ENCODE results near the gene OBSCN. TPM values are rescaled to one million over a fixed set of nuclear protein-coding genes. Genes with fewer than 3 reads are reported as not detected.

OBSCN gene
- total and polyA plus RNA-seq, 2 of the 4 experiments (the other 2 are of a cell fraction): 4.1 to 9.5 TPM

DNA sequence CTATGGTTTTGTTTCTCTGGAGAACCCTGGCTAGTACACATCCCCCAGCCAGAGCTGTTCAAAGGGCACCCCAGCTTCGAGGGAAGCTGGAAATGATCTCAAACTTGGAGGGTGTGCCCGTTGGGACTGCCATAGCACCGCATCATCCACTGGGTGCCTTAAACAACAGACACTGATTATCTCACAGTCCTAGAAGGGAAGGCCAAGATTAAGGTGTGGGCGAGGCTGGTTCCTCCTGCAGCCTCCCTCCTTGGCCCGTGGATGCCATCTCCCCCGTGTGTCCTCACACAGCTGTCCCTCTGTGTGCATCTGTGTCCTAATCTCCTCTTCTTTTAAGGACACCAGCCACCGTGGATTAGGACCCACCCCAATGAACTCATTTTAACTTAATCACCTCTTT, 46.5 kb upstream of the OBSCN start:
- no peak overlapping the region for H4K5ac ChIP-seq (ENCODE audit: low read depth, low read length)
- no peak overlapping the region for H2BK15ac ChIP-seq (ENCODE audit: low read depth, low read length)

More for the DNA sequence above, 46.5 kb upstream of the OBSCN start:
- dilution Hi-C loops (cut with HindIII; ENCODE audit: low sequenced_read_pairs, unreplicated experiment): no loop called here
- H2AK5ac ChIP-seq (ENCODE audit: low read depth, low read length): no peak overlapping the region
- H3K9me1 ChIP-seq (ENCODE audit: insufficient read depth, low read length): peaks cover 14% of the 10 kb centered on the region; the same call in 1 of the 2 replicates
- H3K14ac ChIP-seq (replicated peaks; ENCODE audit: low read depth, low read length): no peak overlapping the region
- peaks cover 0 to 16% of the 10 kb centered on the region in 2 experiments; a peak in 3 of 4 replicates for H3K79me1 ChIP-seq (ENCODE audit: low read depth in 1 of 2, low read length in 2 of 2)
- no peak overlapping the region for H2BK20ac ChIP-seq (ENCODE audit: low read depth, low read length)
- no peak overlapping the region for H2BK5ac ChIP-seq (ENCODE audit: low read depth, low read length, poor library complexity, severe bottlenecking)
- no peak overlapping the region for H3K4me2 ChIP-seq (ENCODE audit: low read depth, low read length)
- H2AK9ac ChIP-seq (replicated peaks; ENCODE audit: low read depth, low read length, poor library complexity): no peak overlapping the region
- peaks cover 9% of the 10 kb centered on the region for H3K4me1 ChIP-seq (ENCODE audit: control insufficient read depth, insufficient read depth, low read length)
- no peak overlapping the region for H2AFZ ChIP-seq (replicated peaks; ENCODE audit: low read length, poor library complexity)
- H3K4ac ChIP-seq (ENCODE audit: low read depth, low read length): no peak overlapping the region
- no peak overlapping the region for H3K56ac ChIP-seq (ENCODE audit: extremely low read depth, insufficient read depth, low read length)
- H3K9me3 ChIP-seq (ENCODE audit: control insufficient read depth, insufficient read depth, low read length): no peaks in the 10 kb centered on the region
- no TSS peak for BruUV-seq (replicated peaks)
- WGBS, 2 experiments (ENCODE audit: extremely low coverage in 2 of 2, insufficient read length in 1 of 2): no CpG with 5 or more reads among the region's 7 CpGs
- H4K20me1 ChIP-seq (ENCODE audit: insufficient read depth, low read length): no peaks in the 10 kb centered on the region; the same call in 1 of the 2 replicates
- no peak overlapping the region for H3K18ac ChIP-seq (ENCODE audit: low read depth, low read length)
- DNase-seq: no peak
- in situ Hi-C loops (cut with MboI; ENCODE audit: low sequenced_read_pairs): no loop called here
- H2BK120ac ChIP-seq (ENCODE audit: low read depth, low read length): no peak overlapping the region
- H4K91ac ChIP-seq (ENCODE audit: insufficient read depth, low read depth, low read length): no peak overlapping the region
- H3K27me3 ChIP-seq (ENCODE audit: control insufficient read depth, insufficient read depth, low read length): no peaks in the 10 kb centered on the region
- intact Hi-C loops (cut with micrococcal nuclease): no loop called here
- no peak overlapping the region for H3K9ac ChIP-seq (ENCODE audit: low read depth, low read length)
- ChIA-PET POLR2A (ENCODE audit: unreplicated experiment) (no interaction called here), CTCF (interaction anchor here (0.6 kb wide), 1 partner anchor 28 kb away, joined by 4 read pairs; no protein-coding TSS in a partner anchor)
- H4K8ac ChIP-seq (ENCODE audit: low read depth in 2 of 2, low read length in 2 of 2): no peak overlapping the region
- H3K27ac ChIP-seq (ENCODE audit: insufficient read depth, low read length): no peak overlapping the region
- H3K23ac ChIP-seq (ENCODE audit: low read depth, low read length): no peak overlapping the region
- H3K4me3 ChIP-seq (ENCODE audit: insufficient read depth, low read depth, low read length): no peak overlapping the region
- TF ChIP-seq CEBPB (IDR thresholded peaks at IDR 0.05; ENCODE audit: low read depth, low read length): no peak
- TF ChIP-seq SMC3 (IDR thresholded peaks at IDR 0.05; ENCODE audit: low read depth, low read length): no peak
- no peak for TF ChIP-seq MXI1 (IDR thresholded peaks at IDR 0.05; ENCODE audit: borderline replicate concordance, low read depth, low read length)
- TF ChIP-seq, protein P1, sequence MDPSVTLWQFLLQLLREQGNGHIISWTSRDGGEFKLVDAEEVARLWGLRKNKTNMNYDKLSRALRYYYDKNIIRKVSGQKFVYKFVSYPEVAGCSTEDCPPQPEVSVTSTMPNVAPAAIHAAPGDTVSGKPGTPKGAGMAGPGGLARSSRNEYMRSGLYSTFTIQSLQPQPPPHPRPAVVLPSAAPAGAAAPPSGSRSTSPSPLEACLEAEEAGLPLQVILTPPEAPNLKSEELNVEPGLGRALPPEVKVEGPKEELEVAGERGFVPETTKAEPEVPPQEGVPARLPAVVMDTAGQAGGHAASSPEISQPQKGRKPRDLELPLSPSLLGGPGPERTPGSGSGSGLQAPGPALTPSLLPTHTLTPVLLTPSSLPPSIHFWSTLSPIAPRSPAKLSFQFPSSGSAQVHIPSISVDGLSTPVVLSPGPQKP (IDR thresholded peaks at IDR 0.05; ENCODE audit: borderline replicate concordance, low read depth, low read length): no peak
- TF ChIP-seq RAD21 (IDR thresholded peaks at IDR 0.05; ENCODE audit: low read length): no peak
- no peak for TF ChIP-seq FOS (IDR thresholded peaks at IDR 0.05; ENCODE audit: low read depth, low read length)
- no peak for TF ChIP-seq RFX5 (IDR thresholded peaks at IDR 0.05; ENCODE audit: low read depth, low read length)
- TF ChIP-seq CHD1 (IDR thresholded peaks at IDR 0.05; ENCODE audit: low read depth, low read length): no peak
- TF ChIP-seq, protein P2, sequence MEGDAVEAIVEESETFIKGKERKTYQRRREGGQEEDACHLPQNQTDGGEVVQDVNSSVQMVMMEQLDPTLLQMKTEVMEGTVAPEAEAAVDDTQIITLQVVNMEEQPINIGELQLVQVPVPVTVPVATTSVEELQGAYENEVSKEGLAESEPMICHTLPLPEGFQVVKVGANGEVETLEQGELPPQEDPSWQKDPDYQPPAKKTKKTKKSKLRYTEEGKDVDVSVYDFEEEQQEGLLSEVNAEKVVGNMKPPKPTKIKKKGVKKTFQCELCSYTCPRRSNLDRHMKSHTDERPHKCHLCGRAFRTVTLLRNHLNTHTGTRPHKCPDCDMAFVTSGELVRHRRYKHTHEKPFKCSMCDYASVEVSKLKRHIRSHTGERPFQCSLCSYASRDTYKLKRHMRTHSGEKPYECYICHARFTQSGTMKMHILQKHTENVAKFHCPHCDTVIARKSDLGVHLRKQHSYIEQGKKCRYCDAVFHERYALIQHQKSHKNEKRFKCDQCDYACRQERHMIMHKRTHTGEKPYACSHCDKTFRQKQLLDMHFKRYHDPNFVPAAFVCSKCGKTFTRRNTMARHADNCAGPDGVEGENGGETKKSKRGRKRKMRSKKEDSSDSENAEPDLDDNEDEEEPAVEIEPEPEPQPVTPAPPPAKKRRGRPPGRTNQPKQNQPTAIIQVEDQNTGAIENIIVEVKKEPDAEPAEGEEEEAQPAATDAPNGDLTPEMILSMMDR (conservative IDR thresholded peaks at IDR 0.05; ENCODE audit: low read depth, low read length): no peak
- no peak for TF ChIP-seq BHLHE40 (IDR thresholded peaks at IDR 0.05; ENCODE audit: low read depth, low read length)
- no peak for TF ChIP-seq RCOR1 (IDR thresholded peaks at IDR 0.05; ENCODE audit: insufficient replicate concordance, low read length)
- TF ChIP-seq, protein P3, sequence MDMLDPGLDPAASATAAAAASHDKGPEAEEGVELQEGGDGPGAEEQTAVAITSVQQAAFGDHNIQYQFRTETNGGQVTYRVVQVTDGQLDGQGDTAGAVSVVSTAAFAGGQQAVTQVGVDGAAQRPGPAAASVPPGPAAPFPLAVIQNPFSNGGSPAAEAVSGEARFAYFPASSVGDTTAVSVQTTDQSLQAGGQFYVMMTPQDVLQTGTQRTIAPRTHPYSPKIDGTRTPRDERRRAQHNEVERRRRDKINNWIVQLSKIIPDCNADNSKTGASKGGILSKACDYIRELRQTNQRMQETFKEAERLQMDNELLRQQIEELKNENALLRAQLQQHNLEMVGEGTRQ (IDR thresholded peaks at IDR 0.05; ENCODE audit: low read depth, low read length): no peak
- no peak for TF ChIP-seq MAZ (IDR thresholded peaks at IDR 0.05; ENCODE audit: borderline replicate concordance, low read depth, low read length)
- no peak for TF ChIP-seq POLR2A (IDR thresholded peaks at IDR 0.05; ENCODE audit: low read depth, low read length)
- TF ChIP-seq NFE2L2 (IDR thresholded peaks at IDR 0.05; ENCODE audit: low read depth, low read length): no peak
- H3K36me3 ChIP-seq (ENCODE audit: control insufficient read depth, insufficient read depth, low read length): no peaks in the 10 kb centered on the region
- no peak for ATAC-seq (ENCODE audit: low read depth)
